PFSK-1 (cell line): ENCODE results near the gene FOXA2.

Experiments
- FOXP2 ChIP-seq: optimal IDR thresholded peaks from 2 replicates; pipeline ENCODE3; 2011; ENCODE audit warnings: borderline replicate concordance, control low read depth, inconsistent platforms; ENCODE audit not compliant: insufficient read depth; ENCODE audit errors: extremely low read length, extremely low read depth
- POLR2AphosphoS5 ChIP-seq: IDR thresholded peaks from 2 replicates; pipeline ENCODE4 v1.6.1; 2012; ENCODE audit warnings: low read depth, mild to moderate bottlenecking, control low read depth, low read length, moderate library complexity
- SIN3A ChIP-seq: IDR thresholded peaks from 2 replicates; pipeline ENCODE4 v1.6.1; 2012; ENCODE audit warnings: mild to moderate bottlenecking, low read length, moderate library complexity, borderline replicate concordance; ENCODE audit not compliant: insufficient read depth
- TAF1 ChIP-seq: IDR thresholded peaks from 2 replicates; pipeline ENCODE4 v1.6.1; 2012; ENCODE audit warnings: low read length, control low read depth, borderline replicate concordance; ENCODE audit not compliant: insufficient read depth
- TF ChIP-seq, protein P1 (sequence below), 2 experiments: IDR thresholded peaks; 2 replicates each; pipeline versions ENCODE4 v1.6.1 to v1.8.0; 2011 to 2012; ENCODE audit warnings: low read depth in 2 of 2, low read length in 2 of 2, control low read depth in 1 of 2, inconsistent platforms in 1 of 2, mild to moderate bottlenecking in 1 of 2, moderate library complexity in 1 of 2; ENCODE audit not compliant: insufficient read depth in 1 of 2

The FOXA2 gene

DNA sequence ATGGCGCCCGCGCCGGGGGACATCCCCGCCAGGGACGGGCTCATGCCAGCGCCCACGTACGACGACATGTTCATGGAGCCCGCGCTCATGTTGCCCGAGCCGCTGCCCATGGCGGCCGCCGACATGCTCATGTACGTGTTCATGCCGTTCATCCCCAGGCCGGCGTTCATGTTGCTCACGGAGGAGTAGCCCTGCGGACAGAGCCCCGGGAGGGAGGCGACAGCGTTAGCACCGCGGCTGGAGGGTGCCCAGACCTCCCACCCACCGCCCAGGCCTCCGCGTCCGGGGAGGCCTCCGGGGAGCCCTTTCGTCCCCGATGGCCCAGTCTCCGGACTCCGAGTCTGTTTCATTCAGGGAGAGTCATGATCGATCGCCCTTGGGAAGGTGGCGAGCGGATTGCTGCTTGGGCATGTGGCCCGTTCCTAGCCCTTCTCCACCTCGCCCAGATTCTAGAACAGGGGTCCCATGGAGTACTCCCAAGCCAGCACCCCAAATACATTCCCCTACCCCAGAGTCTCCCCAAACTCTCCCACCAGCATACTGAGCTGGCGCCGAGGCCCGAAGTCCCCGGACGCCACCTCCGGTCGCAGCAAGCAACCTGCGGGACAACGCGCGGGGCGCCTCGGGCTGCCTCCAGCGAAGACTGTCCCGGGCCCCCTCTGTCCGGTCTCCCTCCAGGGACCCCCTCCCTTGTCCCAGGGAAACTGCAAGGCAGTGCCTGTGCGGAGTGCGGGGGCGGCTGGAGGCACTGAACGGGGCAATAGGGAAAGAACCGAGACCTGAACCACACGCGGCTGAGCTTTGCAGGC is 1.2 kb downstream of the FOXA2 start:
- TF ChIP-seq FOXP2 (no peak), POLR2AphosphoS5 (no peak), TAF1 (no peak), SIN3A (no peak)
- TF ChIP-seq, protein P1, sequence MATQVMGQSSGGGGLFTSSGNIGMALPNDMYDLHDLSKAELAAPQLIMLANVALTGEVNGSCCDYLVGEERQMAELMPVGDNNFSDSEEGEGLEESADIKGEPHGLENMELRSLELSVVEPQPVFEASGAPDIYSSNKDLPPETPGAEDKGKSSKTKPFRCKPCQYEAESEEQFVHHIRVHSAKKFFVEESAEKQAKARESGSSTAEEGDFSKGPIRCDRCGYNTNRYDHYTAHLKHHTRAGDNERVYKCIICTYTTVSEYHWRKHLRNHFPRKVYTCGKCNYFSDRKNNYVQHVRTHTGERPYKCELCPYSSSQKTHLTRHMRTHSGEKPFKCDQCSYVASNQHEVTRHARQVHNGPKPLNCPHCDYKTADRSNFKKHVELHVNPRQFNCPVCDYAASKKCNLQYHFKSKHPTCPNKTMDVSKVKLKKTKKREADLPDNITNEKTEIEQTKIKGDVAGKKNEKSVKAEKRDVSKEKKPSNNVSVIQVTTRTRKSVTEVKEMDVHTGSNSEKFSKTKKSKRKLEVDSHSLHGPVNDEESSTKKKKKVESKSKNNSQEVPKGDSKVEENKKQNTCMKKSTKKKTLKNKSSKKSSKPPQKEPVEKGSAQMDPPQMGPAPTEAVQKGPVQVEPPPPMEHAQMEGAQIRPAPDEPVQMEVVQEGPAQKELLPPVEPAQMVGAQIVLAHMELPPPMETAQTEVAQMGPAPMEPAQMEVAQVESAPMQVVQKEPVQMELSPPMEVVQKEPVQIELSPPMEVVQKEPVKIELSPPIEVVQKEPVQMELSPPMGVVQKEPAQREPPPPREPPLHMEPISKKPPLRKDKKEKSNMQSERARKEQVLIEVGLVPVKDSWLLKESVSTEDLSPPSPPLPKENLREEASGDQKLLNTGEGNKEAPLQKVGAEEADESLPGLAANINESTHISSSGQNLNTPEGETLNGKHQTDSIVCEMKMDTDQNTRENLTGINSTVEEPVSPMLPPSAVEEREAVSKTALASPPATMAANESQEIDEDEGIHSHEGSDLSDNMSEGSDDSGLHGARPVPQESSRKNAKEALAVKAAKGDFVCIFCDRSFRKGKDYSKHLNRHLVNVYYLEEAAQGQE (IDR thresholded peaks at IDR 0.05; ENCODE audit: insufficient read depth in 1 of 2, low read depth in 2 of 2, low read length in 2 of 2): no peak

DNA sequence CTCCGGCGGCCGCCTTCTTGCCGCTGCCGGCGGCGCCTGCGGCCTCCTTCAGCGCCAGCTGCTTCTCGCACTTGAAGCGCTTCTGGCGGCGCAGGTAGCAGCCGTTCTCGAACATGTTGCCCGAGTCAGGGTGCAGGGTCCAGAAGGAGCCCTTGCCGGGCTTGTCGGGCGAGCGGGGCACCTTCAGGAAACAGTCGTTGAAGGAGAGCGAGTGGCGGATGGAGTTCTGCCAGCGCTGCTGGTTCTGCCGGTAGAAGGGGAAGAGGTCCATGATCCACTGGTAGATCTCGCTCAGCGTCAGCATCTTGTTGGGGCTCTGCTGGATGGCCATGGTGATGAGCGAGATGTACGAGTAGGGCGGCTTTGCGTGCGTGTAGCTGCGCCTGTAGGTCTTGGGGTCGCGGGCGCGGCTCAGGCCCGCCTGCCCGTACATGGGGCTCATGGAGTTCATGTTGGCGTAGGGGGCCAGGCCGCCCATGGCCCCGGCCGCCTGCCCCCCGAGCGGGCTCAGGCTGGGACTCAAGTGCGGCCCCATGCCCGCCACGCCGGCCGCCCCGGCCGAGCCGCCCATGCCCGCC is 1.9 kb downstream of the FOXA2 start:
- TF ChIP-seq SIN3A (no peak), POLR2AphosphoS5 (no peak), TAF1 (no peak), FOXP2 (no peak)
- TF ChIP-seq, protein P1 (IDR thresholded peaks at IDR 0.05; ENCODE audit: insufficient read depth in 1 of 2, low read depth in 2 of 2, low read length in 2 of 2): no peak

DNA sequence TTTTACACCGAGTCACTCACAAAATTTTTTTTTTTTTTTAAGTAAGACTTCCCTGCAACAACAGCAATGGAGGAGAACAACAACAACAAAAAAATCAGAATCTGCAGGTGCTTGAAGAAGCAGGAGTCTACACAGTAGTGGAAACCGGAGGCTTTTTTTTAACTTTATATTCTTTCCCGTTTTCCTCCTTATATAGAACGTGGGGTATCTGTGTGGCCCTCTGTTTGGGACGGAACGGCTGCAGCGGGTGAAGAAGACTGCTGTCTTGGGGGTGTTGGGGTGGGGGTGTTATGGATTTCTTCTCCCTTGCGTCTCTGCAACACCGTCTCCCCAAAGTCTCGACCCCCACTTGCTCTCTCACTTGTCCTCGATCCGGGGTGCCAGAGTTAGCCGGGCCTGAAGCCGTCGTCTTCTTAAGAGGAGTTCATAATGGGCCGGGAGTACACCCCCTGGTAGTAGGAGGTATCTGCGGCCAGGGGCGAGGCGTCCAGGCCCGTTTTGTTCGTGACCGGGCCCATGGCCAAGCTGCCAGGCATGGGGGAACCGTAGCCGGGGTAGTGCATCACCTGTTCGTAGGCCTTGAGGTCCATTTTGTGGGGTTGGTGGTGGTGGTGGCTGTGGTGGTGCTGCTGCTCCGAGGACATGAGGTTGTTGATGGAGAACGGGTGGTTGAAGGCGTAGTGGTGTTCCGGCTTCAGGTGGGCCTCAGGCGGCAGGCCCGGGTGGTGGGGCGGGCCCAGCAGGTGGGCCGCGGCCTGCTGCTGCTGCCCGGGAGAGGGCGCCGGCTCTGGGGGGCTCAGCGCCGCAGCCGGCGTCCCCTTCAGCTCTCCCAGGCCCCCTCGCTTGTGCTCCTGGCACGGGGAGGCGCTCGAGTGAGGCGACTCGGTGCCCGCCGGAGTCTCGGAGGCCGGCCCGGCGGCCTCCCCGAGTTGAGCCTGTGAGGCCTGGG is 2.7 kb downstream of the FOXA2 start:
- TF ChIP-seq, protein P1 (IDR thresholded peaks at IDR 0.05; ENCODE audit: insufficient read depth in 1 of 2, low read depth in 2 of 2, low read length in 2 of 2): no peak
- TF ChIP-seq POLR2AphosphoS5: no peak
- TF ChIP-seq SIN3A: no peak
- TF ChIP-seq FOXP2: no peak
- TF ChIP-seq TAF1: no peak

DNA sequence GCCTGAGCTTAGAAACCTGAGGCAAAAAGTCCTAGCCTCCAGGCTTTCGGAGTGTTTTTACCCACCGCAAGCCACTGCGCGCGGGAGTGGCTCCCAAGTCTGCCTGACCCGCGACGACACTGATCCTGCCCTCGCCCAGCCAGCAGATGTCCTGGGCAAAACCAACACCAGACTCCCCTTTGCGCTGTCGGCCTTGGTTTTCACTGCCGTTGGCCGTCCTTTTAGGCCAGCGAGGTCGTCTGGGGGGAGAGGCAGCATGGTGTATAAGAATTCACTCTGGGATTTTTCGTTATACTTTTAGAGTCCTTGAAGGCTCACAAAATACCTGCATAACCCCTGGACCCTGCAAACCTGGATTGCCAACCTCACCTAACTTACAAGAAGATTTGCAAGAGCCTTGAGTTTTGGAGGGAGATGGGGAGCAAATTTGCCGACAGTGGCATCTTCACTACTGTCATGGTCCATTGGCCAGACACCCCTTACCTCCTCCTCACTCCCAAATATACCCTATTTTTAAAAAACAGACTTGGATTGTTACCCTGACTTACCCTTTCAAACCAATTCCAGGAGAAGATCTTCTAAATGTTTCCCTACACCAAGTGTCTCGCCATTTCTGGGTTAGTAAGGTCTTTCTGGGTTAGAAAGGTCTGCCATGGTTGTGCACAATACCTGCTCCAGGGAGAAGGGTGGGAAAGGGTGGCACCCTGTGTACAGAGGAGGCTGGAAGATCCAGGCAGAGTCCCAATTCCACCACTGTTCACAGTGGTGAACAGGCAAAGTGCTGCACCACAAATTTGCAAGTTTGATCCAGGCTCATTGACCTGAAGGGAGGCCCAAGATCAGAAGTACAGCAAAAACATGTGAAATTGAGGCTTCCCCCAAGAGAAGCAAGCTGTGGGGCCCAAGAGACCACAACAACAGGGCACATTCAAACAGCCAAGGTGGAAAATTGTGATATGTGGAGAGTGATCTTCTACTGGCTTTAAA is 4.4 kb downstream of the FOXA2 start:
- TF ChIP-seq TAF1: no peak
- TF ChIP-seq POLR2AphosphoS5: no peak
- no peak for TF ChIP-seq FOXP2
- no peak for TF ChIP-seq SIN3A
